PC-3 (cell line): ENCODE results near the gene TIAM2. TPM values are rescaled to one million over a fixed set of nuclear protein-coding genes. Genes with fewer than 3 reads are reported as not detected.

ENCODE experiments used
- ATAC-seq: fragments of 200-7000 bp; cut with Tn5 transposase; 2 replicates; pipeline ENCODE4 v1.9.1; 2020; ENCODE audit warnings: mild to moderate bottlenecking, moderate library complexity
- BruUV-seq: library from RNA; stranded (reverse); fragments of 400-500 nt; replicated peaks from 2 replicates; lab custom pipeline; 2021; lab: Mats Ljungman, UMichigan
- CTCF ChIA-PET: fragments of 300-600 bp; sonication (Branson Sonifier 250); formaldehyde crosslinking; loops from one replicate; lab custom pipeline; 2022; ENCODE audit warnings: antibody characterized with exemption; lab: Charles Lee
- POLR2A ChIA-PET: fragments of 300-600 bp; sonication (Branson Sonifier 250); formaldehyde crosslinking; loops from one replicate; lab custom pipeline; 2022; ENCODE audit warnings: antibody characterized with exemption; ENCODE audit not compliant: unreplicated experiment; lab: Charles Lee
- DNase-seq: peaks from one replicate; pipeline ENCODE4 v3.0.0-alpha.2; 2015
- H2AFZ ChIP-seq: fragments of 300-600 bp; sonication (generic); 2 replicates; pipeline ENCODE4 v1.6.0; 2016; ENCODE audit warnings: antibody characterized with exemption, low read length
- H3F3A ChIP-seq: fragments of 300-600 bp; sonication (generic); one replicate; pipeline ENCODE4 v1.6.0; 2017; ENCODE audit warnings: antibody characterized with exemption, low read length, control low read depth, mild to moderate bottlenecking; ENCODE audit not compliant: unreplicated experiment
- H3K27ac ChIP-seq: fragments of 300-600 bp; sonication (generic); 2 replicates; pipeline ENCODE4 v1.5.1; 2016; ENCODE audit warnings: mild to moderate bottlenecking, low read length
- H3K27me3 ChIP-seq: fragments of 300-600 bp; sonication (generic); 2 replicates; pipeline ENCODE4 v1.6.1; 2016; ENCODE audit warnings: low read length, mixed read lengths
- H3K36me3 ChIP-seq: fragments of 300-600 bp; sonication (generic); 2 replicates; pipeline ENCODE4 v1.6.1; 2016; ENCODE audit warnings: low read depth, mixed run types, low read length, mixed read lengths
- H3K4me1 ChIP-seq: fragments of 300-600 bp; sonication (generic); 2 replicates; pipeline ENCODE4 v1.5.1; 2016; ENCODE audit warnings: low read length; ENCODE audit not compliant: insufficient read depth
- H3K4me2 ChIP-seq: fragments of 300-600 bp; sonication (generic); 2 replicates; pipeline ENCODE4 v1.6.0; 2016; ENCODE audit warnings: low read length
- H3K4me3 ChIP-seq: fragments of 300-600 bp; sonication (generic); 2 replicates; pipeline ENCODE4 v1.5.1; 2016; ENCODE audit warnings: mild to moderate bottlenecking, low read length, mixed read lengths
- H3K79me2 ChIP-seq: fragments of 300-600 bp; sonication (generic); 2 replicates; pipeline ENCODE4 v1.6.1; 2017; ENCODE audit warnings: low read length, mixed read lengths
- H3K9ac ChIP-seq: fragments of 300-600 bp; sonication (generic); 2 replicates; pipeline ENCODE4 v1.6.0; 2016; ENCODE audit warnings: mild to moderate bottlenecking, low read length
- H3K9me2 ChIP-seq: fragments of 300-600 bp; sonication (generic); replicated peaks from 2 replicates; pipeline ENCODE4 v1.6.1; 2016; ENCODE audit warnings: mixed run types, low read length, mixed read lengths
- H3K9me3 ChIP-seq: fragments of 300-600 bp; sonication (generic); 2 replicates; pipeline ENCODE4 v1.6.1; 2016; ENCODE audit warnings: low read length, mixed read lengths
- H4K20me1 ChIP-seq: fragments of 300-600 bp; sonication (generic); 2 replicates; pipeline ENCODE4 v1.6.1; 2016; ENCODE audit warnings: low read length, mixed read lengths
- CTCF ChIP-seq: fragments of 300-600 bp; sonication (generic); conservative IDR thresholded peaks from 2 replicates; pipeline ENCODE4 v1.5.1; 2017; ENCODE audit warnings: antibody characterized with exemption, low read depth, mild to moderate bottlenecking, low read length
- EZH2 ChIP-seq: fragments of 300-600 bp; sonication (generic); IDR thresholded peaks from one replicate; pipeline ENCODE4 v1.6.1; 2017; ENCODE audit warnings: antibody characterized with exemption, mild to moderate bottlenecking, low read length; ENCODE audit not compliant: unreplicated experiment
- EZH2phosphoT487 ChIP-seq: fragments of 300-600 bp; sonication (generic); IDR thresholded peaks from 2 replicates; pipeline ENCODE4 v1.6.1; 2018; ENCODE audit warnings: mild to moderate bottlenecking, antibody characterized with exemption, low read length, borderline replicate concordance
- intact Hi-C: fragments of 100-400 bp; cut with micrococcal nuclease; formaldehyde crosslinking; loops from 2 replicates; pipeline ENCODE4 v1.9.0; 2023
- total RNA-seq: library from RNA; depleted of rRNA; stranded (reverse); fragments of >200 nt; gene quantifications from 2 replicates; pipeline ENCODE4 v1.2.3, GENCODE V29; 2014

TIAM2 gene
- total RNA-seq, 1 experiment from 2014 or later, result 4.5 TPM

DNA sequence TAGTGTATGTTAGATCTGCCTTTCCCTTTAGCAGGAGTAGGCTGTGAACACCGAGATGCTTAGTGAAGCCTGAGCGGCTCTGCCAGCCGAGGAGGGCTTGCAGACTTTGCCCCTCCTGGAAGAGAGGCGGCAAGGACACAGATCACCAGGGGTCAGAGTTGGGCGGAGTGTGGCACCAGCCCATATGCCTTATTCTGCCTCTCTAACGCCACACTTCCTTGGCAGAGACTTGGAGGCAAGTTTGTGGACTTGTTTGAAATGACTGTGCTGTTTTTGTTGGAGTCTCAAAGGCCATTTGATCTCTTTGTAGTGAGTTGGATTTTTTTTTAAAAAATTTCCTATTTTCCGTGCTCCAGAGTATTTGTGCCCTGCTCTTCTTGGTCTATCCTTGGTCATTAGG is 224.2 kb downstream of the TIAM2 start:
- no peaks in the 10 kb centered on the region for H3K9me3 ChIP-seq
- H3K9ac ChIP-seq, result no peak overlapping the region
- no peak overlapping the region for H2AFZ ChIP-seq
- H3F3A ChIP-seq, result no peaks in the 10 kb centered on the region
- no TSS peak for BruUV-seq
- no peak for TF ChIP-seq EZH2
- no peak for TF ChIP-seq CTCF
- TF ChIP-seq EZH2phosphoT487, result no peak
- no peaks in the 10 kb centered on the region for H3K27me3 ChIP-seq
- no peak overlapping the region for H3K4me2 ChIP-seq
- no peaks in the 10 kb centered on the region for H3K36me3 ChIP-seq
- H4K20me1 ChIP-seq, result no peaks in the 10 kb centered on the region
- H3K4me3 ChIP-seq, result no peak overlapping the region
- H3K9me2 ChIP-seq, result no peaks in the 10 kb centered on the region
- no peak overlapping the region for H3K27ac ChIP-seq
- POLR2A ChIA-PET, result no interaction called here
- ATAC-seq (no peak), DNase-seq (no peak)
- intact Hi-C loops, result no loop called here
- H3K4me1 ChIP-seq, result peaks cover 8% of the 10 kb centered on the region
- no peaks in the 10 kb centered on the region for H3K79me2 ChIP-seq
- CTCF ChIA-PET, result no interaction called here

GRCh38 chr6:155219858-155220301 is 224.8 kb downstream of the TIAM2 start:
- no peak overlapping the region for H2AFZ ChIP-seq
- TF ChIP-seq CTCF, result no peak
- TF ChIP-seq EZH2, result no peak
- TF ChIP-seq EZH2phosphoT487, result no peak
- no peak overlapping the region for H3K4me3 ChIP-seq
- POLR2A ChIA-PET, result no interaction called here
- no TSS peak for BruUV-seq
- no peak overlapping the region for H3K27ac ChIP-seq
- no peaks in the 10 kb centered on the region for H4K20me1 ChIP-seq
- no peak overlapping the region for H3K4me2 ChIP-seq
- no peak overlapping the region for H3K9ac ChIP-seq
- CTCF ChIA-PET, result no interaction called here
- no peaks in the 10 kb centered on the region for H3K79me2 ChIP-seq
- no peaks in the 10 kb centered on the region for H3K9me3 ChIP-seq
- H3K36me3 ChIP-seq, result no peaks in the 10 kb centered on the region
- no peak for DNase-seq
- intact Hi-C loops, result no loop called here
- no peak for ATAC-seq
- H3F3A ChIP-seq, result no peaks in the 10 kb centered on the region
- H3K4me1 ChIP-seq, result peaks cover 14% of the 10 kb centered on the region
- H3K27me3 ChIP-seq, result no peaks in the 10 kb centered on the region
- H3K9me2 ChIP-seq, result no peaks in the 10 kb centered on the region

- no peaks in the 10 kb centered on the region for H3F3A ChIP-seq
- peaks cover 15% of the 10 kb centered on the region for H3K4me1 ChIP-seq
- no TSS peak for BruUV-seq
- H4K20me1 ChIP-seq, result no peaks in the 10 kb centered on the region
- no peaks in the 10 kb centered on the region for H3K36me3 ChIP-seq
- no peak for ATAC-seq
- no peak overlapping the region for H3K4me2 ChIP-seq
- no peak overlapping the region for H2AFZ ChIP-seq
- no peaks in the 10 kb centered on the region for H3K27me3 ChIP-seq
- POLR2A ChIA-PET, result no interaction called here
- H3K79me2 ChIP-seq, result no peaks in the 10 kb centered on the region
- no peaks in the 10 kb centered on the region for H3K9me3 ChIP-seq
- intact Hi-C loops, result no loop called here
- no peak for TF ChIP-seq CTCF
- no peak for TF ChIP-seq EZH2
- no peak for TF ChIP-seq EZH2phosphoT487
- H3K9ac ChIP-seq, result no peak overlapping the region
- H3K9me2 ChIP-seq, result no peaks in the 10 kb centered on the region
- DNase-seq, result no peak
- CTCF ChIA-PET, result no interaction called here
- no peak overlapping the region for H3K27ac ChIP-seq
- H3K4me3 ChIP-seq, result no peak overlapping the region
These were observed 226.0 kb downstream of the TIAM2 start for GRCh38 chr6:155221086-155221485.
